ENCODE results near the gene MAST4.

Gene MAST4

DNA sequence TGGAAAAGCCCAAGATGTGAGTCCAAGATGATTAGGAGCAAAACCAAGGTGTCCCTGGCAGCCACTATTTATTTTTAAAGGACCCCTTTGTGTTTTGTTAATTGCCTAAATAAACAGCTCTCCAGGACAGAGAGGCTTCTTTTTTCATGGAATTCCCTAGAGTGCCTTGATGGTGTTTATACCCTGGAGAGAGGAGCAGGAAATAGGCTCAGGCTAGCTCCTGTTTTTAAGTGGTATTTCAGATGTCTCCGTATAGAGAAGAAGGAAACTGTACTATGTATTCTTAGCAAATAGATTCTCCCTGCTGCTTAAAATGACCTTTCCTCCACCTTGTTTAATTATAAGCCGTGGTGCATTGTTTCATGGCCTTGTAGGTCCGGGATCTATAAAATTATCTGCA lies 308.0 kb downstream of the MAST4 start:
- Histone ChIP-seq H3K4me1 (no peaks in the 10 kb centered on the region), H3K9me3 (no peaks in the 10 kb centered on the region), H3K36me3 (no peaks in the 10 kb centered on the region), H3K4me3 (ENCODE audit: low read depth, low read length) (no peak overlapping the region), H3K27me3 (no peaks in the 10 kb centered on the region)
- DNase-seq, result no peak
- TF ChIP-seq, protein P1, sequence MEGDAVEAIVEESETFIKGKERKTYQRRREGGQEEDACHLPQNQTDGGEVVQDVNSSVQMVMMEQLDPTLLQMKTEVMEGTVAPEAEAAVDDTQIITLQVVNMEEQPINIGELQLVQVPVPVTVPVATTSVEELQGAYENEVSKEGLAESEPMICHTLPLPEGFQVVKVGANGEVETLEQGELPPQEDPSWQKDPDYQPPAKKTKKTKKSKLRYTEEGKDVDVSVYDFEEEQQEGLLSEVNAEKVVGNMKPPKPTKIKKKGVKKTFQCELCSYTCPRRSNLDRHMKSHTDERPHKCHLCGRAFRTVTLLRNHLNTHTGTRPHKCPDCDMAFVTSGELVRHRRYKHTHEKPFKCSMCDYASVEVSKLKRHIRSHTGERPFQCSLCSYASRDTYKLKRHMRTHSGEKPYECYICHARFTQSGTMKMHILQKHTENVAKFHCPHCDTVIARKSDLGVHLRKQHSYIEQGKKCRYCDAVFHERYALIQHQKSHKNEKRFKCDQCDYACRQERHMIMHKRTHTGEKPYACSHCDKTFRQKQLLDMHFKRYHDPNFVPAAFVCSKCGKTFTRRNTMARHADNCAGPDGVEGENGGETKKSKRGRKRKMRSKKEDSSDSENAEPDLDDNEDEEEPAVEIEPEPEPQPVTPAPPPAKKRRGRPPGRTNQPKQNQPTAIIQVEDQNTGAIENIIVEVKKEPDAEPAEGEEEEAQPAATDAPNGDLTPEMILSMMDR (IDR thresholded peaks at IDR 0.05; ENCODE audit: low read depth, low read length), result no peak

- H3K4me3 ChIP-seq (ENCODE audit: low read depth, low read length), result no peak overlapping the region
- no peak for DNase-seq
- H3K27me3 ChIP-seq, result no peaks in the 10 kb centered on the region
- H3K4me1 ChIP-seq, result no peaks in the 10 kb centered on the region
- TF ChIP-seq, protein P1 (IDR thresholded peaks at IDR 0.05; ENCODE audit: low read depth, low read length), result no peak
- no peaks in the 10 kb centered on the region for H3K9me3 ChIP-seq
- H3K36me3 ChIP-seq, result no peaks in the 10 kb centered on the region
These were observed 309.8 kb downstream of the MAST4 start for GRCh38 chr5:66906021-66906420.

DNA sequence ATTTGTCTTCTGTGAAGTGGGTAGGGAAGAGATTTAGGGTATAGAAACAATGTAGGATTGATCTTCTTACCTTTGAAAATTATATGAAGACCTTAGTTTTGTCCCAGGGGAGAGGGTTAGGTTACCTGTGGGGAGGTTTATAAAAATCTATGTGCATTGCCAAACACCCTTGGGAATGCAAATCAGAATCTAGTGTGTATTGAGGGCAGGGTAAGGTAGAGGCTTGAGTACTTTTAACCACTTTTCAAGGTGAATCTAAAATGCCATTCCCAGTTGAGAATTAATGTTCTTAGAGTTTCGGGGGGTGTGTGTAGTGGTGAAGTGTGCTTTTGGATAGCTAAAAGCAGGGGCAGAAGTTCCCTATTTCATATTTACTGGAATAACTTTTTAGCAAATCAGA lies 312.0 kb downstream of the MAST4 start:
- no peak for DNase-seq
- no peaks in the 10 kb centered on the region for H3K4me1 ChIP-seq
- no peaks in the 10 kb centered on the region for H3K36me3 ChIP-seq
- no peak overlapping the region for H3K4me3 ChIP-seq (ENCODE audit: low read depth, low read length)
- H3K9me3 ChIP-seq, result no peaks in the 10 kb centered on the region
- TF ChIP-seq, protein P1 (IDR thresholded peaks at IDR 0.05; ENCODE audit: low read depth, low read length), result no peak
- H3K27me3 ChIP-seq, result no peaks in the 10 kb centered on the region

- no peak overlapping the region for H3K4me3 ChIP-seq (ENCODE audit: low read depth, low read length)
- no peaks in the 10 kb centered on the region for H3K27me3 ChIP-seq
- no peaks in the 10 kb centered on the region for H3K4me1 ChIP-seq
- H3K9me3 ChIP-seq, result no peaks in the 10 kb centered on the region
- DNase-seq, result no peak
- no peaks in the 10 kb centered on the region for H3K36me3 ChIP-seq
- TF ChIP-seq, protein P1 (IDR thresholded peaks at IDR 0.05; ENCODE audit: low read depth, low read length), result no peak
These were observed 313.2 kb downstream of the MAST4 start for GRCh38 chr5:66909364-66909763.

GRCh38 chr5:66912787-66913186 lies 316.6 kb downstream of the MAST4 start:
- TF ChIP-seq, protein P1 (IDR thresholded peaks at IDR 0.05; ENCODE audit: low read depth, low read length), result no peak
- no peaks in the 10 kb centered on the region for H3K9me3 ChIP-seq
- H3K27me3 ChIP-seq, result no peaks in the 10 kb centered on the region
- H3K4me3 ChIP-seq (ENCODE audit: low read depth, low read length), result no peak overlapping the region
- no peaks in the 10 kb centered on the region for H3K36me3 ChIP-seq
- no peak for DNase-seq
- no peaks in the 10 kb centered on the region for H3K4me1 ChIP-seq

- H3K27me3 ChIP-seq, result no peaks in the 10 kb centered on the region
- DNase-seq, result no peak
- no peak overlapping the region for H3K4me3 ChIP-seq (ENCODE audit: low read depth, low read length)
- no peaks in the 10 kb centered on the region for H3K9me3 ChIP-seq
- H3K4me1 ChIP-seq, result no peaks in the 10 kb centered on the region
- no peaks in the 10 kb centered on the region for H3K36me3 ChIP-seq
- TF ChIP-seq, protein P1 (IDR thresholded peaks at IDR 0.05; ENCODE audit: low read depth, low read length), result no peak
These were observed 319.3 kb downstream of the MAST4 start for GRCh38 chr5:66915531-66915930.

All from BE2C (cell line).